Measurements from ENCODE around the gene TRPM3. TPM values are rescaled to one million over a fixed set of nuclear protein-coding genes. Genes with fewer than 3 reads are reported as not detected.

Gene TRPM3
- total and polyA plus RNA-seq, 9 of the 15 experiments (the other 6 are each of a cell fraction or from before 2014, with no cell fraction given), result 0.04 TPM; not detected in 8

GRCh38 chr9:71118324-71118723 lies 3.1 kb downstream of the TRPM3 start:
- Histone ChIP-seq H3K4me2 (ENCODE audit: insufficient read depth, low read length) (no peak overlapping the region), H3K36me3 (ENCODE audit: control insufficient read depth, insufficient read depth, low read length) (no peaks in the 10 kb centered on the region), H3K4me3 (no peak overlapping the region), H3K4me1 (replicated peaks in 1 of 2; ENCODE audit: control insufficient read depth in 2 of 2, insufficient read depth in 2 of 2, low read length in 2 of 2) (no peaks in the 10 kb centered on the region), H3K9ac (ENCODE audit: insufficient read depth in 1 of 2, low read depth in 2 of 2, low read length in 2 of 2) (no peak overlapping the region), H2AFZ (ENCODE audit: low read depth, low read length) (no peak overlapping the region), H3K27ac (ENCODE audit: extremely low read depth, low read depth, low read length) (no peak overlapping the region), H4K20me1 (replicated peaks; ENCODE audit: control insufficient read depth, insufficient read depth, low read length) (no peaks in the 10 kb centered on the region), H3K79me2 (ENCODE audit: control insufficient read depth, insufficient read depth, low read length) (no peaks in the 10 kb centered on the region), H3K9me1 (ENCODE audit: control insufficient read depth, insufficient read depth, low read length) (no peaks in the 10 kb centered on the region), H3K27me3 (ENCODE audit: control insufficient read depth in 2 of 2, insufficient read depth in 2 of 2, low read length in 2 of 2) (peaks cover 0 to 5% of the 10 kb centered on the region in 2 experiments; a peak in 1 of 5 replicates), H3K9me3 (replicated peaks; ENCODE audit: control insufficient read depth, insufficient read depth, low read depth, low read length) (no peaks in the 10 kb centered on the region)
- in situ Hi-C loops (cut with MboI), result no loop called here
- no peak for TF ChIP-seq SIN3B (IDR thresholded peaks at IDR 0.05; ENCODE audit: low read depth)
- no peak for TF ChIP-seq ZC3H8 (IDR thresholded peaks at IDR 0.05)
- no peak for TF ChIP-seq ZNF253 (CRISPR knock-in tag; conservative IDR thresholded peaks at IDR 0.05)
- no peak for TF ChIP-seq STAT6 (CRISPR knock-in tag; IDR thresholded peaks at IDR 0.05)
- intact Hi-C loops (cut with micrococcal nuclease), result no loop called here
- FAIRE-seq, result no peak
- DNase-seq (ENCODE audit: extremely low read depth in 1 of 4, low spot score in 3 of 4), result no peak
- ChIA-PET POLR2A (no interaction called here), CTCF (ENCODE audit: low intra/inter-chr PET ratio) (no interaction called here)
- ATAC-seq, result no peak
- no TSS peak for BruUV-seq (replicated peaks)
- WGBS (ENCODE audit: insufficient coverage, low coverage, missing lambda C conversion rate), result 0% methylated on average over 2 of the region's 2 CpGs

All from K562 (cell line).